SKM-1 treated with dmso at 0.1 percent for 144 hours (cell line): ENCODE data around the gene ADAM22.

Source experiments
- DNase-seq: peaks from one replicate; lab custom pipeline; 2025; ENCODE audit not compliant: unreplicated experiment; lab: John Stamatoyannopoulos, UW

ADAM22 gene

GRCh38 chr7:88102675-88103074, 168.6 kb downstream of the ADAM22 start:
- DNase-seq, result no peak

- no peak for DNase-seq
These were observed 170.7 kb downstream of the ADAM22 start for GRCh38 chr7:88104732-88105131.

GRCh38 chr7:88105231-88105630, 171.2 kb downstream of the ADAM22 start:
- DNase-seq, result no peak

- no peak for DNase-seq
These were observed 172.4 kb downstream of the ADAM22 start for GRCh38 chr7:88106434-88106833.

GRCh38 chr7:88109612-88110011, 175.6 kb downstream of the ADAM22 start:
- no peak for DNase-seq

- DNase-seq, result peak; percentile 60
These were observed 177.2 kb downstream of the ADAM22 start for GRCh38 chr7:88111140-88111743.

- no peak for DNase-seq
These were observed 178.0 kb downstream of the ADAM22 start for GRCh38 chr7:88111954-88112471.

- no peak for DNase-seq
These were observed 181.3 kb downstream of the ADAM22 start for GRCh38 chr7:88115258-88115796.

- DNase-seq, result no peak
These were observed 181.8 kb downstream of the ADAM22 start for GRCh38 chr7:88115816-88116215.

- no peak for DNase-seq
These were observed 182.3 kb downstream of the ADAM22 start for GRCh38 chr7:88116235-88116795.

GRCh38 chr7:88117325-88117724, 183.3 kb downstream of the ADAM22 start:
- DNase-seq, result no peak

- no peak for DNase-seq
These were observed 187.3 kb downstream of the ADAM22 start for GRCh38 chr7:88121335-88121734.

GRCh38 chr7:88127637-88128290, 193.7 kb downstream of the ADAM22 start:
- no peak for DNase-seq

- no peak for DNase-seq
These were observed 198.7 kb downstream of the ADAM22 start for GRCh38 chr7:88132725-88133124.

GRCh38 chr7:88140947-88141346, 206.9 kb downstream of the ADAM22 start:
- DNase-seq, result peak; percentile 1

- no peak for DNase-seq
These were observed 207.4 kb downstream of the ADAM22 start for GRCh38 chr7:88141479-88141878.

- DNase-seq, result no peak
These were observed 207.9 kb downstream of the ADAM22 start for GRCh38 chr7:88141953-88142352.

GRCh38 chr7:88146616-88147015, 212.6 kb downstream of the ADAM22 start:
- DNase-seq, result no peak

- DNase-seq, result no peak
These were observed 213.3 kb downstream of the ADAM22 start for GRCh38 chr7:88147341-88147740.

- no peak for DNase-seq
These were observed 213.9 kb downstream of the ADAM22 start for GRCh38 chr7:88147949-88148348.

- no peak for DNase-seq
These were observed 216.0 kb downstream of the ADAM22 start for GRCh38 chr7:88150033-88150432.

- no peak for DNase-seq
These were observed 217.2 kb downstream of the ADAM22 start for GRCh38 chr7:88151119-88151790.
